GM23338 (cell line): ENCODE results near the gene SLC29A1. TPM values are rescaled to one million over a fixed set of nuclear protein-coding genes. Genes with fewer than 3 reads are reported as not detected.
A peak's percentile ranks its signal among the peaks of the same experiment; 100 is the strongest.

ENCODE experiments used
- ATAC-seq: fragments of 200-7000 bp; cut with Tn5 transposase; 3 replicates; pipeline ENCODE4 v1.9.1; 2020
- DNase-seq: peaks from one replicate; pipeline ENCODE4 v3.0.0-alpha.2; 2015; ENCODE audit warnings: low spot score
- H2AFZ ChIP-seq: fragments of 200-600 bp; sonication (generic); 2 replicates; pipeline ENCODE4 v1.8.0; 2016; ENCODE audit warnings: antibody characterized with exemption, mild to moderate bottlenecking, moderate library complexity
- H3F3A ChIP-seq: fragments of 200-600 bp; sonication (generic); replicated peaks from 2 replicates; pipeline ENCODE4 v1.8.0; 2017; ENCODE audit warnings: antibody characterized with exemption, mixed run types, low read depth
- H3K27ac ChIP-seq: fragments of 200-600 bp; sonication (generic); 2 replicates; pipeline ENCODE4 v1.6.1; 2016; ENCODE audit warnings: low read depth
- H3K27me3 ChIP-seq: fragments of 200-600 bp; sonication (generic); 2 replicates; pipeline ENCODE4 v1.8.0; 2016; ENCODE audit warnings: mild to moderate bottlenecking, mixed run types, moderate library complexity; ENCODE audit not compliant: insufficient read depth
- H3K36me3 ChIP-seq: fragments of 200-600 bp; sonication (generic); 2 replicates; pipeline ENCODE4 v1.8.0; 2016; ENCODE audit warnings: mild to moderate bottlenecking; ENCODE audit not compliant: insufficient read depth
- H3K4me1 ChIP-seq: fragments of 200-600 bp; sonication (generic); 2 replicates; pipeline ENCODE4 v1.8.0; 2016; ENCODE audit warnings: mild to moderate bottlenecking, moderate library complexity; ENCODE audit not compliant: insufficient read depth
- H3K4me2 ChIP-seq: fragments of 200-600 bp; sonication (generic); 2 replicates; pipeline ENCODE4 v1.7.1; 2017; ENCODE audit warnings: mixed run types
- H3K4me3 ChIP-seq: fragments of 200-600 bp; sonication (generic); 2 replicates; pipeline ENCODE4 v1.6.1; 2016; ENCODE audit warnings: mixed run types
- H3K79me2 ChIP-seq: fragments of 200-600 bp; sonication (generic); replicated peaks from 2 replicates; pipeline ENCODE4 v1.8.0; 2017; ENCODE audit warnings: mild to moderate bottlenecking; ENCODE audit not compliant: insufficient read depth
- H3K9me2 ChIP-seq: fragments of 200-600 bp; sonication (generic); 2 replicates; pipeline ENCODE4 v1.8.0; 2017; ENCODE audit not compliant: insufficient read depth
- H4K20me1 ChIP-seq: fragments of 200-600 bp; sonication (generic); replicated peaks from 2 replicates; pipeline ENCODE4 v1.8.0; 2017; ENCODE audit warnings: mild to moderate bottlenecking; ENCODE audit not compliant: insufficient read depth
- H3K27ac Mint-ChIP-seq: 2 replicates; pipeline ENCODE4 v1.8.0; 2020; ENCODE audit warnings: inconsistent platforms, mild to moderate bottlenecking, moderate library complexity, mixed read lengths
- H3K27me3 Mint-ChIP-seq: 3 replicates; pipeline ENCODE4 v1.8.0; 2022; ENCODE audit warnings: low read depth, mild to moderate bottlenecking, moderate library complexity, mixed read lengths, inconsistent platforms; ENCODE audit not compliant: insufficient read depth, poor library complexity
- H3K36me3 Mint-ChIP-seq: 3 replicates; pipeline ENCODE4 v1.8.0; 2021; ENCODE audit warnings: low read depth, mild to moderate bottlenecking, inconsistent platforms, moderate library complexity, mixed read lengths
- H3K4me1 Mint-ChIP-seq: 3 replicates; pipeline ENCODE4 v1.8.0; 2020; ENCODE audit warnings: mild to moderate bottlenecking, inconsistent platforms, mixed read lengths
- H3K4me3 Mint-ChIP-seq: 3 replicates; pipeline ENCODE4 v1.8.0; 2021; ENCODE audit warnings: moderate library complexity, mild to moderate bottlenecking, inconsistent platforms, mixed read lengths
- H3K9me3 Mint-ChIP-seq: 3 replicates; pipeline ENCODE4 v1.8.0; 2020; ENCODE audit warnings: moderate library complexity, mild to moderate bottlenecking, inconsistent platforms, mixed read lengths
- CREB1 ChIP-seq: fragments of 250-450 bp; sonication (Bioruptor Pico); IDR thresholded peaks from 2 replicates; pipeline ENCODE4 v1.5.0; 2020; ENCODE audit warnings: low read depth, mild to moderate bottlenecking, moderate library complexity
- EZH2phosphoT487 ChIP-seq: fragments of 200-600 bp; sonication (generic); IDR thresholded peaks from one replicate; pipeline ENCODE4 v1.8.1; 2018; ENCODE audit warnings: antibody characterized with exemption; ENCODE audit not compliant: unreplicated experiment
- JUNB ChIP-seq: IDR thresholded peaks from one replicate; pipeline ENCODE4 v1.6.1; 2016; ENCODE audit warnings: antibody characterized with exemption; ENCODE audit not compliant: unreplicated experiment
- NANOG ChIP-seq: IDR thresholded peaks from 2 replicates; pipeline ENCODE4 v1.6.1; 2016; ENCODE audit warnings: antibody characterized with exemption, borderline replicate concordance
- POLR2AphosphoS5 ChIP-seq: IDR thresholded peaks from 2 replicates; pipeline ENCODE4 v1.6.1; 2016; ENCODE audit warnings: antibody characterized with exemption, low read depth
- ZNF331 ChIP-seq: fragments of 250-450 bp; sonication (Bioruptor Pico); IDR thresholded peaks from 2 replicates; pipeline ENCODE4 v1.5.0; 2020; ENCODE audit warnings: low read depth, mild to moderate bottlenecking, moderate library complexity
- polyA plus RNA-seq: library from polyadenylated mRNA; unstranded; fragments of >200 nt; fragmentation: Nextera tagmentation; extraction: Ambion mirVana; gene quantifications from 2 replicates; pipeline ENCODE4 v1.2.1, GENCODE V29; 2016
- total RNA-seq: library from RNA; depleted of rRNA; stranded (reverse); fragments of >200 nt; shearing (Covaris generic); gene quantifications from 2 replicates; pipeline ENCODE4 v1.2.3, GENCODE V29; 2014
- TF ChIP-seq, protein P1 (sequence below): fragments of 250-450 bp; sonication (Bioruptor Pico); IDR thresholded peaks from 2 replicates; pipeline ENCODE4 v1.5.0; 2020; ENCODE audit warnings: mild to moderate bottlenecking, moderate library complexity
- TF ChIP-seq, protein P2 (sequence below): IDR thresholded peaks from 2 replicates; pipeline ENCODE4 v1.6.1; 2016; ENCODE audit warnings: antibody characterized with exemption
- TF ChIP-seq, protein P3 (sequence below): IDR thresholded peaks from one replicate; pipeline ENCODE4 v1.6.1; 2018; ENCODE audit warnings: antibody characterized with exemption; ENCODE audit not compliant: unreplicated experiment

SLC29A1 gene
- total and polyA plus RNA-seq, 2 experiments from 2014 or later, result 73.1 to 169 TPM

DNA sequence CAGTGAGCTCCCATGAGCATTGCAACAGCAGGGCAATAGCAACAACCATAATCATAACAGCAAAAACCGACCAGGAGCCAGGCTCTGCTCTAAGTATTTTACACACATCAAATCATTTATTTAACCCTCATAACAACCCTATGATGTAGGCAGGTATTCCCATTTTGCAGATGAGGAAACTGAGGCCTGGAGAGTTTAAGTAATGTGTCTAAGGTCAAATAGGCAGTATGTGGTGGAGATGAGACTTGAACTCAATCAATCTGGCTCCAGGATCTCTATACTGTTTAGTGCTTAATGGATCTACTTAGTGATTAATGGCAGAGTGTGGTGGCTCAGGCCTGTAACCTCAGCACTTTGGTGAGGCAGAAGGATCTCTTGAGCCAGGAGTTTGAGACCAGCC, 50.2 kb downstream of the SLC29A1 start (continued):
- TF ChIP-seq, protein P1, sequence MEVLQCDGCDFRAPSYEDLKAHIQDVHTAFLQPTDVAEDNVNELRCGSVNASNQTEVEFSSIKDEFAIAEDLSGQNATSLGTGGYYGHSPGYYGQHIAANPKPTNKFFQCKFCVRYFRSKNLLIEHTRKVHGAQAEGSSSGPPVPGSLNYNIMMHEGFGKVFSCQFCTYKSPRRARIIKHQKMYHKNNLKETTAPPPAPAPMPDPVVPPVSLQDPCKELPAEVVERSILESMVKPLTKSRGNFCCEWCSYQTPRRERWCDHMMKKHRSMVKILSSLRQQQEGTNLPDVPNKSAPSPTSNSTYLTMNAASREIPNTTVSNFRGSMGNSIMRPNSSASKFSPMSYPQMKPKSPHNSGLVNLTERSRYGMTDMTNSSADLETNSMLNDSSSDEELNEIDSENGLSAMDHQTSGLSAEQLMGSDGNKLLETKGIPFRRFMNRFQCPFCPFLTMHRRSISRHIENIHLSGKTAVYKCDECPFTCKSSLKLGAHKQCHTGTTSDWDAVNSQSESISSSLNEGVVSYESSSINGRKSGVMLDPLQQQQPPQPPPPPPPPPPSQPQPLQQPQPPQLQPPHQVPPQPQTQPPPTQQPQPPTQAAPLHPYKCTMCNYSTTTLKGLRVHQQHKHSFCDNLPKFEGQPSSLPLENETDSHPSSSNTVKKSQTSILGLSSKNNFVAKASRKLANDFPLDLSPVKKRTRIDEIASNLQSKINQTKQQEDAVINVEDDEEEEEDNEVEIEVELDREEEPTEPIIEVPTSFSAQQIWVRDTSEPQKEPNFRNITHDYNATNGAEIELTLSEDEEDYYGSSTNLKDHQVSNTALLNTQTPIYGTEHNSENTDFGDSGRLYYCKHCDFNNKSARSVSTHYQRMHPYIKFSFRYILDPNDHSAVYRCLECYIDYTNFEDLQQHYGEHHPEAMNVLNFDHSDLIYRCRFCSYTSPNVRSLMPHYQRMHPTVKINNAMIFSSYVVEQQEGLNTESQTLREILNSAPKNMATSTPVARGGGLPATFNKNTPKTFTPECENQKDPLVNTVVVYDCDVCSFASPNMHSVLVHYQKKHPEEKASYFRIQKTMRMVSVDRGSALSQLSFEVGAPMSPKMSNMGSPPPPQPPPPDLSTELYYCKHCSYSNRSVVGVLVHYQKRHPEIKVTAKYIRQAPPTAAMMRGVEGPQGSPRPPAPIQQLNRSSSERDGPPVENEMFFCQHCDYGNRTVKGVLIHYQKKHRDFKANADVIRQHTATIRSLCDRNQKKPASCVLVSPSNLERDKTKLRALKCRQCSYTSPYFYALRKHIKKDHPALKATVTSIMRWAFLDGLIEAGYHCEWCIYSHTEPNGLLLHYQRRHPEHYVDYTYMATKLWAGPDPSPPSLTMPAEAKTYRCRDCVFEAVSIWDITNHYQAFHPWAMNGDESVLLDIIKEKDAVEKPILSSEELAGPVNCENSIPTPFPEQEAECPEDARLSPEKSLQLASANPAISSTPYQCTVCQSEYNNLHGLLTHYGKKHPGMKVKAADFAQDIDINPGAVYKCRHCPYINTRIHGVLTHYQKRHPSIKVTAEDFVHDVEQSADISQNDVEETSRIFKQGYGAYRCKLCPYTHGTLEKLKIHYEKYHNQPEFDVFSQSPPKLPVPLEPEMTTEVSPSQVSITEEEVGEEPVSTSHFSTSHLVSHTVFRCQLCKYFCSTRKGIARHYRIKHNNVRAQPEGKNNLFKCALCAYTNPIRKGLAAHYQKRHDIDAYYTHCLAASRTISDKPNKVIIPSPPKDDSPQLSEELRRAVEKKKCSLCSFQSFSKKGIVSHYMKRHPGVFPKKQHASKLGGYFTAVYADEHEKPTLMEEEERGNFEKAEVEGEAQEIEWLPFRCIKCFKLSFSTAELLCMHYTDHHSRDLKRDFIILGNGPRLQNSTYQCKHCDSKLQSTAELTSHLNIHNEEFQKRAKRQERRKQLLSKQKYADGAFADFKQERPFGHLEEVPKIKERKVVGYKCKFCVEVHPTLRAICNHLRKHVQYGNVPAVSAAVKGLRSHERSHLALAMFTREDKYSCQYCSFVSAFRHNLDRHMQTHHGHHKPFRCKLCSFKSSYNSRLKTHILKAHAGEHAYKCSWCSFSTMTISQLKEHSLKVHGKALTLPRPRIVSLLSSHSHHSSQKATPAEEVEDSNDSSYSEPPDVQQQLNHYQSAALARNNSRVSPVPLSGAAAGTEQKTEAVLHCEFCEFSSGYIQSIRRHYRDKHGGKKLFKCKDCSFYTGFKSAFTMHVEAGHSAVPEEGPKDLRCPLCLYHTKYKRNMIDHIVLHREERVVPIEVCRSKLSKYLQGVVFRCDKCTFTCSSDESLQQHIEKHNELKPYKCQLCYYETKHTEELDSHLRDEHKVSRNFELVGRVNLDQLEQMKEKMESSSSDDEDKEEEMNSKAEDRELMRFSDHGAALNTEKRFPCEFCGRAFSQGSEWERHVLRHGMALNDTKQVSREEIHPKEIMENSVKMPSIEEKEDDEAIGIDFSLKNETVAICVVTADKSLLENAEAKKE (CRISPR knock-in tag), result no peak
- TF ChIP-seq NANOG (no peak), EZH2phosphoT487 (no peak), JUNB (no peak), CREB1 (CRISPR knock-in tag) (no peak), ZNF331 (no peak)
- TF ChIP-seq, protein P2, sequence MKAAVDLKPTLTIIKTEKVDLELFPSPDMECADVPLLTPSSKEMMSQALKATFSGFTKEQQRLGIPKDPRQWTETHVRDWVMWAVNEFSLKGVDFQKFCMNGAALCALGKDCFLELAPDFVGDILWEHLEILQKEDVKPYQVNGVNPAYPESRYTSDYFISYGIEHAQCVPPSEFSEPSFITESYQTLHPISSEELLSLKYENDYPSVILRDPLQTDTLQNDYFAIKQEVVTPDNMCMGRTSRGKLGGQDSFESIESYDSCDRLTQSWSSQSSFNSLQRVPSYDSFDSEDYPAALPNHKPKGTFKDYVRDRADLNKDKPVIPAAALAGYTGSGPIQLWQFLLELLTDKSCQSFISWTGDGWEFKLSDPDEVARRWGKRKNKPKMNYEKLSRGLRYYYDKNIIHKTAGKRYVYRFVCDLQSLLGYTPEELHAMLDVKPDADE, result no peak

DNA sequence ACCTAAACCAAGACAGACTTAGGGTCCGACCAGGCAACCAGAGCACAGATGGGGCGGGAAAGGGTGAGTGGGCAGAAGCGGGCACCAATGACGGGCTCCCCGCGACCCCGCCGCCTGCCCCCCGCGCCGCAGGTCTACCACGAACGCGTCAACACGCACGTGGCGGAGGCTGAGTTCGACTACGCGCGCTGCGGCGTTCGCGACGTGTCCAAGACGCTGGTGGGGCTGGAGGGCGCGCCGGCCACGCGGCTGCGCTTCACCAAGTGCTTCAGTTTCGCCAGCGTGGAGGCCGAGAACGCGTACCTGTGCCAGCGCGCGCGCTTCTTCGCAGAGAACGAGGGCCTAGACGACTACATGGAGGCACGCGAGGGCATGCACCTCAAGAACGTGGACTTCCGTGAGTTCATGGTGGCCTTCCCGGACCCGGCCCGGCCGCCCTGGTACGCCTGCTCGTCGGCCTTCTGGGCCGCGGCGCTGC, 51.9 kb downstream of the SLC29A1 start:
- Histone ChIP-seq H3K27me3 (peaks cover 35% of the 10 kb centered on the region), H3K4me2 (peak overlapping the region; percentile 71), H3K4me3 (peak overlapping the region; percentile 42; the same call in 1 of the 2 replicates), H3F3A (0 out of 2 replicates have a peak, but pooled peaks cover 13% of the 10 kb centered on the region), H3K4me1 (no peaks in the 10 kb centered on the region; the same call in 1 of the 2 replicates), H3K79me2 (no peaks in the 10 kb centered on the region), H3K36me3 (no peaks in the 10 kb centered on the region), H3K27ac (no peak overlapping the region), H3K9me2 (no peaks in the 10 kb centered on the region), H4K20me1 (no peaks in the 10 kb centered on the region), H2AFZ (peak overlapping the region; percentile 56; the same call in 1 of the 2 replicates)
- Mint-ChIP-seq H3K27ac (no peak overlapping the region), H3K4me3 (no peak overlapping the region), H3K4me1 (peaks cover 18% of the 10 kb centered on the region), H3K36me3 (peaks cover 6% of the 10 kb centered on the region; the same call in 2 of the 3 replicates), H3K9me3 (no peaks in the 10 kb centered on the region), H3K27me3 (peaks cover 31% of the 10 kb centered on the region)
- ATAC-seq, result no peak
- no peak for DNase-seq
- no peak for TF ChIP-seq POLR2AphosphoS5
- no peak for TF ChIP-seq EZH2phosphoT487
- TF ChIP-seq, protein P3, sequence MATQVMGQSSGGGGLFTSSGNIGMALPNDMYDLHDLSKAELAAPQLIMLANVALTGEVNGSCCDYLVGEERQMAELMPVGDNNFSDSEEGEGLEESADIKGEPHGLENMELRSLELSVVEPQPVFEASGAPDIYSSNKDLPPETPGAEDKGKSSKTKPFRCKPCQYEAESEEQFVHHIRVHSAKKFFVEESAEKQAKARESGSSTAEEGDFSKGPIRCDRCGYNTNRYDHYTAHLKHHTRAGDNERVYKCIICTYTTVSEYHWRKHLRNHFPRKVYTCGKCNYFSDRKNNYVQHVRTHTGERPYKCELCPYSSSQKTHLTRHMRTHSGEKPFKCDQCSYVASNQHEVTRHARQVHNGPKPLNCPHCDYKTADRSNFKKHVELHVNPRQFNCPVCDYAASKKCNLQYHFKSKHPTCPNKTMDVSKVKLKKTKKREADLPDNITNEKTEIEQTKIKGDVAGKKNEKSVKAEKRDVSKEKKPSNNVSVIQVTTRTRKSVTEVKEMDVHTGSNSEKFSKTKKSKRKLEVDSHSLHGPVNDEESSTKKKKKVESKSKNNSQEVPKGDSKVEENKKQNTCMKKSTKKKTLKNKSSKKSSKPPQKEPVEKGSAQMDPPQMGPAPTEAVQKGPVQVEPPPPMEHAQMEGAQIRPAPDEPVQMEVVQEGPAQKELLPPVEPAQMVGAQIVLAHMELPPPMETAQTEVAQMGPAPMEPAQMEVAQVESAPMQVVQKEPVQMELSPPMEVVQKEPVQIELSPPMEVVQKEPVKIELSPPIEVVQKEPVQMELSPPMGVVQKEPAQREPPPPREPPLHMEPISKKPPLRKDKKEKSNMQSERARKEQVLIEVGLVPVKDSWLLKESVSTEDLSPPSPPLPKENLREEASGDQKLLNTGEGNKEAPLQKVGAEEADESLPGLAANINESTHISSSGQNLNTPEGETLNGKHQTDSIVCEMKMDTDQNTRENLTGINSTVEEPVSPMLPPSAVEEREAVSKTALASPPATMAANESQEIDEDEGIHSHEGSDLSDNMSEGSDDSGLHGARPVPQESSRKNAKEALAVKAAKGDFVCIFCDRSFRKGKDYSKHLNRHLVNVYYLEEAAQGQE, result no peak
